Mammary epithelial cell (primary cell): Measurements from ENCODE around the gene HOXA3.

Experiments used
- CTCF ChIP-seq, 2 donors: IDR thresholded peaks in 1 of 2; conservative IDR thresholded peaks in 1 of 2; 2 replicates each; pipeline ENCODE4 v1.5.1; 2011 to 2012; ENCODE audit warnings: inconsistent platforms in 2 of 2, low read length in 2 of 2, mild to moderate bottlenecking in 2 of 2, control low read depth in 1 of 2, low read depth in 1 of 2; ENCODE audit not compliant: insufficient read depth in 1 of 2; ENCODE audit errors: extremely low read depth in 1 of 2
- EZH2 ChIP-seq: IDR thresholded peaks from 2 replicates; pipeline ENCODE4 v1.6.1; 2012; ENCODE audit warnings: low read length, inconsistent platforms, borderline replicate concordance

GRCh38 chr7:27130540-27131389 lies 21.6 kb downstream of the HOXA3 start, which contains the start of gene HOXA4:
- TF ChIP-seq CTCF (conservative IDR thresholded peaks at IDR 0.05 in 1 of 2, IDR thresholded peaks at IDR 0.05 in 1 of 2; ENCODE audit: extremely low read depth in 1 of 2, insufficient read depth in 1 of 2, low read depth in 1 of 2, low read length in 2 of 2) (no peak), EZH2 (no peak)
